Measurements from ENCODE around the gene AFF3. TPM values are rescaled to one million over a fixed set of nuclear protein-coding genes. Genes with fewer than 3 reads are reported as not detected.

The AFF3 gene
- polyA plus RNA-seq, 1 donor (not counting 4 experiments of a cell fraction or from before 2014, with no cell fraction given) = not detected

- Histone ChIP-seq H3K27me3 (ENCODE audit: control insufficient read depth, extremely low read depth, insufficient read depth, low read length) (peaks cover 28% of the 10 kb centered on the region), H3K79me2 (ENCODE audit: control insufficient read depth, insufficient read depth, low read length) (no peaks in the 10 kb centered on the region), H2AFZ (ENCODE audit: control insufficient read depth, low read length) (no peak overlapping the region), H3K9me3 (ENCODE audit: control insufficient read depth, low read depth, low read length) (peaks cover 2% of the 10 kb centered on the region), H3K4me1 (ENCODE audit: control insufficient read depth, extremely low read depth, insufficient read depth, low read length) (peaks cover 6% of the 10 kb centered on the region), H4K20me1 (ENCODE audit: control insufficient read depth, extremely low read depth, insufficient read depth, low read length) (no peaks in the 10 kb centered on the region), H3K9me1 (ENCODE audit: control insufficient read depth, extremely low read depth, insufficient read depth, low read length) (no peaks in the 10 kb centered on the region), H3K4me3 (ENCODE audit: control insufficient read depth in 2 of 3, extremely low read depth in 1 of 3, insufficient read depth in 2 of 3, low read depth in 1 of 3, low read length in 3 of 3) (no peak overlapping the region), H3K36me3 (ENCODE audit: control insufficient read depth in 2 of 2, extremely low read depth in 1 of 2, insufficient read depth in 2 of 2, low read length in 2 of 2) (no peaks in the 10 kb centered on the region), H3K27ac (ENCODE audit: control insufficient read depth, insufficient read depth, low read length) (no peak overlapping the region), H3K9ac (ENCODE audit: control insufficient read depth, extremely low read depth, insufficient read depth, low read length) (no peak overlapping the region), H3K4me2 (ENCODE audit: control insufficient read depth, extremely low read depth, insufficient read depth, low read depth, low read length) (no peak overlapping the region)
- TF ChIP-seq CTCF (optimal IDR thresholded peaks at IDR 0.05 in 1 of 3, IDR thresholded peaks at IDR 0.05 in 1 of 3, conservative IDR thresholded peaks at IDR 0.05 in 1 of 3; ENCODE audit: extremely low read depth in 1 of 3, insufficient read depth in 2 of 3, low read length in 3 of 3) (no peak), EZH2 (IDR thresholded peaks at IDR 0.05; ENCODE audit: low read length) (no peak)
- FAIRE-seq (no peak), DNase-seq (ENCODE audit: low read depth, low spot score) (no peak)
- dilution Hi-C loops (cut with MboI; ENCODE audit: extremely low pct_ligation_motif_present, low sequenced_read_pairs) = no loop called here
These were observed 446.5 kb downstream of the AFF3 start for GRCh38 chr2:99695944-99696253.

- no peak for FAIRE-seq
These were observed 447.1 kb downstream of the AFF3 start for GRCh38 chr2:99695130-99695943.

More at GRCh38 chr2:99695130-99695943, 447.1 kb downstream of the AFF3 start:
- Histone ChIP-seq H3K4me1 (ENCODE audit: control insufficient read depth, extremely low read depth, insufficient read depth, low read length) (peaks cover 6% of the 10 kb centered on the region), H3K27ac (ENCODE audit: control insufficient read depth, insufficient read depth, low read length) (no peak overlapping the region), H3K9me3 (ENCODE audit: control insufficient read depth, low read depth, low read length) (no peaks in the 10 kb centered on the region), H3K4me3 (ENCODE audit: control insufficient read depth in 2 of 3, extremely low read depth in 1 of 3, insufficient read depth in 2 of 3, low read depth in 1 of 3, low read length in 3 of 3) (no peak overlapping the region), H3K9me1 (ENCODE audit: control insufficient read depth, extremely low read depth, insufficient read depth, low read length) (no peaks in the 10 kb centered on the region), H3K79me2 (ENCODE audit: control insufficient read depth, insufficient read depth, low read length) (no peaks in the 10 kb centered on the region), H3K27me3 (ENCODE audit: control insufficient read depth, extremely low read depth, insufficient read depth, low read length) (peaks cover 28% of the 10 kb centered on the region), H3K9ac (ENCODE audit: control insufficient read depth, extremely low read depth, insufficient read depth, low read length) (no peak overlapping the region), H3K4me2 (ENCODE audit: control insufficient read depth, extremely low read depth, insufficient read depth, low read depth, low read length) (no peak overlapping the region), H3K36me3 (ENCODE audit: control insufficient read depth in 2 of 2, extremely low read depth in 1 of 2, insufficient read depth in 2 of 2, low read length in 2 of 2) (no peaks in the 10 kb centered on the region), H4K20me1 (ENCODE audit: control insufficient read depth, extremely low read depth, insufficient read depth, low read length) (no peaks in the 10 kb centered on the region), H2AFZ (ENCODE audit: control insufficient read depth, low read length) (no peak overlapping the region)
- TF ChIP-seq CTCF (optimal IDR thresholded peaks at IDR 0.05 in 1 of 3, IDR thresholded peaks at IDR 0.05 in 1 of 3, conservative IDR thresholded peaks at IDR 0.05 in 1 of 3; ENCODE audit: extremely low read depth in 1 of 3, insufficient read depth in 2 of 3, low read length in 3 of 3) (no peak), EZH2 (IDR thresholded peaks at IDR 0.05; ENCODE audit: low read length) (no peak)
- dilution Hi-C loops (cut with MboI; ENCODE audit: extremely low pct_ligation_motif_present, low sequenced_read_pairs) = no loop called here
- DNase-seq (ENCODE audit: low read depth, low spot score) = no peak

Measured in keratinocyte (primary cell).